GM12872 (cell line): ENCODE measurements around the gene RALY.

Experiments
- TF ChIP-seq, protein P1 (sequence below): IDR thresholded peaks from 3 replicates; pipeline ENCODE4 v1.5.1; 2011; ENCODE audit warnings: low read depth, mild to moderate bottlenecking, low read length, moderate library complexity; ENCODE audit not compliant: insufficient read depth

The RALY gene

DNA sequence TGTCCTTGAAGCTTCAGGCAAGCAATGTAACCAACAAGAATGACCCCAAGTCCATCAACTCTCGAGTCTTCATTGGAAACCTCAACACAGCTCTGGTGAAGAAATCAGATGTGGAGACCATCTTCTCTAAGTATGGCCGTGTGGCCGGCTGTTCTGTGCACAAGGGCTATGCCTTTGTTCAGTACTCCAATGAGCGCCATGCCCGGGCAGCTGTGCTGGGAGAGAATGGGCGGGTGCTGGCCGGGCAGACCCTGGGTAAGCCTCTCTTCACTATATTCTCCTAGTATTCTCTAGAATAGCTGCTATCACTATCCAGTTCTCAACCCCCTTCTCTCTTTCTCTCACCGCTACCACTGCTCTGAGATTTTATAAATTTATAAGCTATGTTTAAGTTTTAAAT is 78.4 kb downstream of the RALY start:
- TF ChIP-seq, protein P1, sequence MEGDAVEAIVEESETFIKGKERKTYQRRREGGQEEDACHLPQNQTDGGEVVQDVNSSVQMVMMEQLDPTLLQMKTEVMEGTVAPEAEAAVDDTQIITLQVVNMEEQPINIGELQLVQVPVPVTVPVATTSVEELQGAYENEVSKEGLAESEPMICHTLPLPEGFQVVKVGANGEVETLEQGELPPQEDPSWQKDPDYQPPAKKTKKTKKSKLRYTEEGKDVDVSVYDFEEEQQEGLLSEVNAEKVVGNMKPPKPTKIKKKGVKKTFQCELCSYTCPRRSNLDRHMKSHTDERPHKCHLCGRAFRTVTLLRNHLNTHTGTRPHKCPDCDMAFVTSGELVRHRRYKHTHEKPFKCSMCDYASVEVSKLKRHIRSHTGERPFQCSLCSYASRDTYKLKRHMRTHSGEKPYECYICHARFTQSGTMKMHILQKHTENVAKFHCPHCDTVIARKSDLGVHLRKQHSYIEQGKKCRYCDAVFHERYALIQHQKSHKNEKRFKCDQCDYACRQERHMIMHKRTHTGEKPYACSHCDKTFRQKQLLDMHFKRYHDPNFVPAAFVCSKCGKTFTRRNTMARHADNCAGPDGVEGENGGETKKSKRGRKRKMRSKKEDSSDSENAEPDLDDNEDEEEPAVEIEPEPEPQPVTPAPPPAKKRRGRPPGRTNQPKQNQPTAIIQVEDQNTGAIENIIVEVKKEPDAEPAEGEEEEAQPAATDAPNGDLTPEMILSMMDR, result no peak

DNA sequence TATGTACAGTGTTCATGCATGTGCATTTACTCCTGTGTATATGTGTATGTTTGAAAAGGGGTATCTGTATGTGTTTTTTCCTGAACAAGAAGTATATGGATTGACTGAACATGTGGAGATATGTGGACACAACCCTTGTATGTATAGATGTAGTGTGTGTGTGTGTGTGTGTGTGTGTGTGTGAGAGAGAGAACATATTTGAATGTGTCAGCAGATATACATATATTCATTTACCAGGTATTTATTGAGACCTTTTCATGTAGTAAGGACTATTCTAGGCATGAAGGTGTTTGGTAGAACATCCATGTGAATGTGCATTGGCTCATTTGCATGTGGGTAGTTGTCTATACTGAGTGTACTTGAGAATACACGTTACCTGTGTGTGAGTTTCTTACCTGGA is 79.1 kb downstream of the RALY start:
- TF ChIP-seq, protein P1, result no peak

- TF ChIP-seq, protein P1, result no peak
Observed at GRCh38 chr20:34074101-34074760, 80.5 kb downstream of the RALY start.

GRCh38 chr20:34075647-34076046 is 81.9 kb downstream of the RALY start:
- TF ChIP-seq, protein P1, result no peak

- TF ChIP-seq, protein P1, result no peak
Observed at GRCh38 chr20:34076952-34077351, 83.2 kb downstream of the RALY start.

GRCh38 chr20:34078540-34078939 is 84.8 kb downstream of the RALY start:
- TF ChIP-seq, protein P1, result no peak

GRCh38 chr20:34079818-34080217 is 86.1 kb downstream of the RALY start:
- TF ChIP-seq, protein P1, result no peak
